Measurements from ENCODE around the gene RAPSN.

Gene RAPSN

DNA sequence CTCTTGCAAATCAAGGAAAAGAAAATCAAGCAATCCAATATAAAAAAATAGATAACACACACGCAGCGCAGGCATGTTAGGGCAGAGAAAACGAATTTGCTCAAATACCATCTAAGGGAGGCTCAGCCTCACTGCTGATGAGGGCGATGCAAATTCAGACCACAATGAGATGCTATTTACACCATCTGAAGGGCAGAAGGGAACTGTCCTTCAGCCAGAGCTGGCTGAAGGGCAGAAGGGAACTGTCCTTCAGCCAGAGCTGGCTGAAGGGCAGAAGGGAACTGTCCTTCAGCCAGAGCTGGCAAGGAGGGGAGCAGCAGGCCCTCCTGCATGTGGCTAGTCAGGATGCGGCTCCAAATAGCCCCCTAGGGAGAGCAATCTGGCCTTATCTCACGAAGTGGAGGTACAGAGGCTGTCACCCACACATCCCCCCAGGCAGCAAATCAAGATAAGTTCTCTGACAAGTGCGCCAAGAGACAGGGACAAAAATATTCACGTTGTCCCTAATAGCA, 48.1 kb downstream of the RAPSN start:
- TF ChIP-seq POLR2A (IDR thresholded peaks at IDR 0.05; ENCODE audit: low read length) (no peak), GATA1 (IDR thresholded peaks at IDR 0.05; ENCODE audit: low read depth, low read length) (no peak)
- peak in 1 of 2 experiments; percentile 39 for DNase-seq

DNA sequence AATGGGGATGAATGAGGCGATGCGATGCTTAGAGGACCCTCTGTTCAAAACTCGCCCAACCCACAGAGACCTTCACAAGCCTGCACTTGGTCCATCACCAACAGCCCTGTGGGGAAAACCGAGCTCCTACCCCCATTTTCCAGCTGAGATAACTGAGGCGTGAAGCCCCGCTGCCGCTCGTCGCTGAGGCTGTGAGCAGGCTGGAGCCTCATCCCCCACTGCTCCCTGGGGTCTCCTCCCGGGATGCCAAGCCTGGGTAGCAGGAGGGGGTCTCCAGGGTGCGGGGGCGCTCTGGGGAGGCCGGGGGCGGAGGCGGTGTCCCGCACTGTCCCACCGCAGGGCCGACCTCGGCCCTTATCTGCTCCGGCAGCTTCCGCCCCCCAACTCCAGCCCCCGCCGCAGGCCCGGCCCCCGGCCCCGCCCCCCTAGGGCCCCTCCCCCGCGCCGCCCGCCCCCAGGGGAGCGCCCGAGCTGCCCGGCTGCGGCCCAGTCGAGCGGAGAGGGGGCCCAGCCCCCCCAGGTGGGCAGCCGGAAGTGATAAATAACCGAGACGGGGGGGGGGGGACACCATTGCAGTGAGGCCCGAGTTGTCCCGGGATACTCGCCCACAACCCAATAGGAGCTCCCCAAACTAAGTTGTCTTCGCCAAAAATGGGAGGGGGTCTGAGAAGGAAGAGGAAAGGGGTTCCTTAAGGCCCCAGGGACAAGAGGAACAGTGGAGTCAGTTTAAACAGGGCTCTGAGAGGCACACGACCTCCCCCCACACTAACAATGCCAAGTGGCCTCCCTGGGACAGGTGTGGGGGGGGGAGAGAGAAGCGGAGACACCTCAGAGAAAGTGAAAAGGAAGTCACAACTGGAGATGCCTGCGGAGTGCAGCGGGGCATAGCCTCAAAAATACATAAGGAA, 48.8 kb downstream of the RAPSN start:
- peak; percentile 31 to 40 for DNase-seq

DNA sequence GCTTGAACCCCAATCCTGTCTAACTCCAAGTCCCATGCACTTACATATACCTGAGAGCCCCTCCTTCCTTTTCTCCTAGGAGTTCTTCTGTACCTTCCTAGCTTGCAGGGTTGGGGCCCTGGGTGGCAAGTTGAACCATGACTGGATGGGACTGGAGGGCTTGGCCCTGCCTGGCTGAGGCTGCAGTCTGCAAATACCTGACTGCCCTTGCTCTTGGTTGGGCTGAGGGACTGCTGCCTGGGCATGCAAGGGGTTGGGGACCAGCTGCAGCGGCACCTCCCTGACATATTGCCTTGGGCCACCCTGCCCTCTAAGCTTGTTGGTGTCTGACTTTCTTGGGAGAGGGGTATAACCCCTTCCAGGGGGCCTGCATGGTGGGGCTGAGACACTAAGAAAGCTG, 50.4 kb downstream of the RAPSN start:
- no peak for DNase-seq
- TF ChIP-seq GATA1 (IDR thresholded peaks at IDR 0.05; ENCODE audit: low read depth, low read length) (no peak), POLR2A (IDR thresholded peaks at IDR 0.05; ENCODE audit: low read length) (no peak)

More for the DNA sequence above, 48.8 kb downstream of the RAPSN start:
- TF ChIP-seq GATA1 (IDR thresholded peaks at IDR 0.05; ENCODE audit: low read depth, low read length) (no peak), POLR2A (IDR thresholded peaks at IDR 0.05; ENCODE audit: low read length) (no peak)

DNA sequence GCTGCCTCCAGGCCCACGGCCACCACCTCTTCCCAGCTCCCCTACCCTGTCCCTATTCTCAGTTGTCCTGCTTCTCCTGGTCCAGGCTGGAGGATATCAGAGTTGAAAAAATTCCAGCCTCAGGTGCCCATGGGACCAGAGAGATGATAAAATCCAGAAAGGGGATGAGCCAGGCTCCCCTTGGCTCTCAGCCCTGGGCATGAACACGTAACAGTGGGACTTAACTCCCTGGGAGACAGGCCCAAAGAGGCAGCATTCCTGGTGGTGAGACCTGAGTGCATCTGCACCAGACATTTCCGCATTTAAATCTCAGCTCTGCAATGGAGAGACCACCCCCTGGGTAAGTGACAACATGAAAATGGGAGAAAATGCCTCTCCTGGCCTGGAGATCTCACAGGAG, 50.9 kb downstream of the RAPSN start:
- no peak for DNase-seq
- TF ChIP-seq POLR2A (IDR thresholded peaks at IDR 0.05; ENCODE audit: low read length), result no peak
- no peak for TF ChIP-seq GATA1 (IDR thresholded peaks at IDR 0.05; ENCODE audit: low read depth, low read length)

- no peak for DNase-seq
- TF ChIP-seq GATA1 (IDR thresholded peaks at IDR 0.05; ENCODE audit: low read depth, low read length) (no peak), POLR2A (IDR thresholded peaks at IDR 0.05; ENCODE audit: low read length) (no peak)
These were observed 53.0 kb downstream of the RAPSN start for GRCh38 chr11:47396049-47396320.

GRCh38 chr11:47395223-47396048, 53.5 kb downstream of the RAPSN start:
- DNase-seq, result no peak
- TF ChIP-seq GATA1 (IDR thresholded peaks at IDR 0.05; ENCODE audit: low read depth, low read length), result no peak
- no peak for TF ChIP-seq POLR2A (IDR thresholded peaks at IDR 0.05; ENCODE audit: low read length)

DNA sequence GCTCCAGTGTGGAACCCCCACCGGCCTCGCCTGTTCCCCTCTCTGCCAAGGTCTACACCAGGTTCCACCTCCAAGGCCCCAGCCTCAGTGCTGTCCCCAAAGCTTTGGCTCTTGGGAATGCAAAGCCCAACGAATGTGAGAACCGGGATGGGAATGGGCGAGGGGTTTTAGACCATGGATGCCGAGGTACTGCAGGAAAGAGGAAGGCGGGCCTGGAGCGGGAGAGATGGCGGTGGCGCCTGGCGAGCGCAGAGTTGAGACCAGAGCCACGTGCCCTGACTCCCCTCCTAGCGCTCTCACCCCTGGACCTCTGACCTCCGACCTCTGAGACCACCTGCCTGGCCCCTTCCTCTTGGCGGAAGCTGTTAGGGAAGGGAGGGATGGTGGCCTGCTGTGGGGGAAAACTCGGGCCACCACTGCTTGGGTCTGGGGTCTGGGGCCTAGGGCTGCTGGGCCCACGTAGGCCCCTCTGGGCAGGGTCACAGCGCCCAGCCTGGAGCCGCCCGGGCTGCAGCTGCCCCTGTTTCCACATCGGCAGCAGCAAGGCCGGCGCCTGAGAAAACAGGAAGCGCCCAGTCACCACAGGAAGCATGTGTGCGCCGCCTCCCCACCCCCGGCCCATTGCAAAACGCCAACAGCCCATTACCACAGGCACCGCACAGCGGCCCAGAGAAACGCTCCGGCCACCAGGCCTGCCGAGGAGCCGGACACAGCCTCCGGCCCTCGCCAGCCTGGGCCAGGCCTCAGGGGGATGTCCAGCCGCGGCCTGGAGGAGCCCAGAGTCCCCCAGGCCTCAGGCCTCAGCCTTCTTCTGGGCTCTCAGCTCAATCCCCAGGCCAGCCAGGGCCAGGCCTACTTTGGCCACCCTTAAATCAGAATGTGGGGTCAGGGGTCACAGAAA, 54.4 kb downstream of the RAPSN start:
- no peak for TF ChIP-seq POLR2A (IDR thresholded peaks at IDR 0.05; ENCODE audit: low read length)
- TF ChIP-seq GATA1 (IDR thresholded peaks at IDR 0.05; ENCODE audit: low read depth, low read length), result no peak
- DNase-seq, result peak; percentile 21 to 39

DNA sequence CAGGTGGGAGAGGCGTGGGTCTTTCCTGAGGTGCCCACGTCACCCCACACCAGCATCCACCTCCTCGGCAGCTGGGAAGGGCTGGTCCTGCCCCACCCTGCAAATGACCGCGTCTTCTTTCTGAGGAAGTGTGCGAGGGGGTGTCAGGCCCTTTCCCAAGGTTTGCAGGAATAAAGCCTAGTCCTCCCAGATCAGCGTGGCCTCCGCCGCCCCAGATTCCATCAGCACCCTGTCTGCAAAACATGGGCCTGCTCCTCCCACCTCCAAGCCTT, 55.0 kb downstream of the RAPSN start:
- DNase-seq, result no peak
- TF ChIP-seq POLR2A (IDR thresholded peaks at IDR 0.05; ENCODE audit: low read length) (no peak), GATA1 (IDR thresholded peaks at IDR 0.05; ENCODE audit: low read depth, low read length) (no peak)

DNA sequence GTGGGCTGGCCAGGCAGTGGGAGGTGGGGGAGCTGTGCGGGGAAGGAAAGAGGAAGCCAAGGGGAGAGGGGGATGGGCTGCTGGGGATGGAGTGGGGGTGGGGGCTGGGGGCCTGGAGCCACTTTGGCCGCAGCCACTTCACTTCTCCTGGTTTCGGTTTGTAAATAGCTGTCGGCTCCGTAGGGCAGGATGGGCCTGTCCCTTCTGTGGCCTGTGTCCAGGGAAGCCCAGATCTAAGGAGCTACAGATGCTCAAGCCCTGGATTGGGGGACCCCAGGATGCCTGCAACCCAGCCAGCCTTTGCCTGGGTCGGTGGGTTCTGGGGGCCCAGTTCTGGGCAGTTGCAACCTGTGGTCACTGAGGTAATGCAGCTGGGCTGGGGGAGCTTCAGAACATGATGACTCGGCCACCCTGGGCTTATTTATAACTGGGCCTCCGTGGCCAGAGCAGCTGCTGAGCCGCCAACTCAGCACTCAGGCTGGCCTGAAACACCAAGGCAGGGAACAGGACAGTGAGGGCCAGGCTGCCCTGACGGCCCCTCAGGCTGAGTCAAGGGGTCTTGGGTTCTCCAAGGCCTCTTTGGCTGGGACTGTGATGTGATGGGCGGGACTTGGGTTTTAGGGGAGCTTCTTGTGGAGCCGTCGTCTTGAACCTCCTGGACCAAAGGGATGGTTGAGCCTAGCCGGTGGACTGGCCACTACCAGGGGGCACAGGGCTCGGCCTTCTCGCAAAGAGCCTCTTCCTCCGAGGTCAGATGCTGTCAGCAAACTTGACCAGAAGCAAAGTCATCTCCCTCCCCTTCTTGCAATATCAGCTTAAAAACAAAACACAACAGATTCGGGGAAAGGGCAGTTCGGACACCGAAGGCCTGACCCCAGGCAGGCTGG, 55.5 kb downstream of the RAPSN start:
- no peak for DNase-seq
- TF ChIP-seq POLR2A (IDR thresholded peaks at IDR 0.05; ENCODE audit: low read length) (no peak), GATA1 (IDR thresholded peaks at IDR 0.05; ENCODE audit: low read depth, low read length) (no peak)

- no peak for DNase-seq
- TF ChIP-seq POLR2A (IDR thresholded peaks at IDR 0.05; ENCODE audit: low read length), result no peak
- TF ChIP-seq GATA1 (IDR thresholded peaks at IDR 0.05; ENCODE audit: low read depth, low read length), result no peak
These were observed 56.3 kb downstream of the RAPSN start for GRCh38 chr11:47392546-47393162.

- TF ChIP-seq POLR2A (IDR thresholded peaks at IDR 0.05; ENCODE audit: low read length) (no peak), GATA1 (IDR thresholded peaks at IDR 0.05; ENCODE audit: low read depth, low read length) (no peak)
- DNase-seq, result no peak
These were observed 57.1 kb downstream of the RAPSN start for GRCh38 chr11:47391711-47392432.

GRCh38 chr11:47391077-47391583, 57.8 kb downstream of the RAPSN start:
- no peak for DNase-seq
- no peak for TF ChIP-seq POLR2A (IDR thresholded peaks at IDR 0.05; ENCODE audit: low read length)
- TF ChIP-seq GATA1 (IDR thresholded peaks at IDR 0.05; ENCODE audit: low read depth, low read length), result no peak
